ENCODE measurements around the gene APP.
"Not testable (repeated sequence)": the region's sequence is repeated elsewhere in the genome, so short reads cannot be mapped to it uniquely, and the experiment has no call there.

APP gene

DNA sequence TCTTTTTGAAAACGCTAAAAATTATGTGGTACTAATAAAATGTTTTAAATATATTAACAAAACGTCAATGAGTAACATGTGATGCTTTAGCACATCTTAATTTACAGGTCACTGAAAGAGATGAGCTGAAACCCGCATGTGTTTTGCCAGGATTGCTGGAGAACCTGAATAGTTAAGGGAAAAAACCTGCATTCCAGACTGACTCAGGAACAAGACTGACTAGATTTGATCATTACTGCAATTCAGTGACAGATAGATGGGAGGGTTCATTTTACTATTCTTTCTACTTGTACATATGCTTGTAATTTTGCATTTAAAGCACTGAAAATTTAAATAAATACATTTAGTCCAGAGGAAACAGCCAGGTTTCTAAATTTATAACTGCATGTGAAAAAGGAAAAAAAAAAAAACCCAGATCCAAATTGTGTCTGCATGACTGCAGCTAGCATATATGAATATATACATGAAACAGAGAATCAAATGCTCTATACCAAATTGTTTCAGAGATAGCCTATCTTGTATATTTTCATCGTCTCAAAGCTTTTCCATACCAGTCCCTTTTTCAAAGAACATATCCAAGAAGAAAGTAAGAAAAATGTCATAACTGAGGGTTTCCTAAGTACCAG, 71.7 kb downstream of the APP start:
- no peak for DNase-seq (ENCODE audit: low spot score)

DNA sequence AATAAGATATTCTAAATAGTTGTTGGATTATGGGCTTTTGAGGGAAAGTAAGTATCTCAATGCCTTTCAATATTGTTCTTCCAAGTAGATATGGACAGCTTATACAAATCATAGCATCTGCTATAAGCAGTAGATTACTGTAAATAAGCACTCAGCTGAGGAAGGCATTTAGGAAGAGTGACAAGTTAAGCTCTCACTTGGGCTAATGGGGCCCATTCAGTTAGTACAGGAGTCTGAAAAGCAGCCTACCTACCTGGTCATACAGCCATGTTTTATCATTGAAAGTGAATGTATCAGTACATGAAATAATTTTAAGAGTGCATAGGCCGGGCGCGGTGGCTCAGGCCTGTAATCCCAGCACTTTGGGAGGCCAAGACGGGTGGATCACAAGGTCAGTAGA, 73.1 kb downstream of the APP start:
- no peak for DNase-seq (ENCODE audit: low spot score)

DNA sequence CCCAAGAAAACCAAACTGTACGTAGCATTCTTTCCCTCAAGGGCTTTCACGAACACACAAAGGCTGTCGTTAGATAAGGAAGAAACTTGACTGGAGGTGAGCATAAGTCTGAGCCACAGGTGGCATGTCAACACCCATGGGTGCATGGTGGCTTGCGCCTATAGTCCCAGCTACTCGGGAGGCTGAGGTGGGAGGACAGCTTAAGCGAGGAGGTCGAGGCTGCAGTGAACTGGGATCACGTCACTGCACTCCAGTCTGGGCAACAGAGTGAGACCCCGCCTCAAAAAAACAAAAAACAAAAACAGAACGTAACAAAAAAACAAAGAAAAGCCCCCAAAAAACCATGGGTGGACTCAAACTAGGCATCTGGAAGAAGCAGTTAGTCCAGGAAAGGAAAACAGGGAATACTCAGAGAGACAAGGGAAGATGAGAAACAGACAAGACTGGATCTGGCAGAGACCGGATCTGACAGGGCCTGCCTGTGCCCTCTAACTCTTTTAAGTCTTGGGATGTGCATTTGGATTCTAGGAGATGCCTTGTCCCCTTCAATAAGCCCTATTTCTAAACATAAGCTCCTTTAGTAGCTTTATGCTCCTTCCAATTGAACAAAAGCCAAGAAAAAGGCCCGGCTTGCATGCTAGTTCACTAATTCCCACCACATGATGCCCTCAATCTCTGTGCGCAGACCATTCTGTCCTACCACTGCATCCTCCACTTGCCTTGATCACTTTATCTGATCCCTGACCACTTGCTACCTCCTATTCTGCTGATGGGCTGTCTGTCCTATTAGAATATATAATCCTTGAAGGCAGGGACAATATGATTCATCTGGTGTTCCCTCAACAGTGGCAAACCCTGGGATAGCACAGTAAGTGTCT, 73.8 kb downstream of the APP start:
- DNase-seq (ENCODE audit: low spot score): no peak

DNA sequence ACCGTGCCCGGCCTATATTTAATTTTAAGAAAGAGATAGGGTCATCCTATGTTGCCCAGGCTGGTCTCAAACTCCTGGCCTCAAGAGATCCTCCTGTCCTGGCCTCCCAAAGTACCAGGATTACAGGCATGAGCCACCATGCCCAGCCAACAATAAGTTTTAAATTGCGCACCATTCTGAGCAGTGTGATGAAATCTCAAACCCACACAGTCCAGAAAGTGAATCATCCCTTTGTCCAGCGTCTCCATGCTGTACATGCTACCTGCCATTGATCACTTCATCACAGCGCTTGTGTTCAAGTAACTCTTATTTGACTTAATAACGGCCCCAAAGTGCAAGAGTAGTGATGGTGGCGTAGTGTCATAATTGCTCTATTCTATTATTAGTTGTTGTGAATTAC, 75.4 kb downstream of the APP start:
- DNase-seq (ENCODE audit: low spot score): no peak

DNA sequence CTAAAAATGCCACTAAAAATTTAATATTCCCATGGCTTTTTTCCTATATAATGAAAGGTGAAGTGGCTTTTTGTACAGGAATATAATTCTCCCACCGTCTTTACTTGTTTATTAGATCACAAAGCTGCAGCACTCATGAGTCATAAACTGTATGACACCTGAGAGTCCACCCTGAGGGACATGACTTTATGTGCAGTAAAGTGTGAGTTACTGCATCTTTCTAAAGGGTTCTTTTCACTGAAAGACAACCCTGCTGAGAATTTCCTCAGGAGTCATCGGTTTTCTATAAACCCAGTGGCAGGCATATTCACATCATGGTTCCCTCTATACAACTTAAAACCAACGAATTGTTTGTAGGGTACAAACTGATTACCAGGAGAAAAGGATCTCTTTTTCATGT, 77.4 kb downstream of the APP start:
- no peak for DNase-seq (ENCODE audit: low spot score)

- DNase-seq (ENCODE audit: low spot score): no peak
Observed at GRCh38 chr21:26091480-26092018, 79.0 kb downstream of the APP start.

DNA sequence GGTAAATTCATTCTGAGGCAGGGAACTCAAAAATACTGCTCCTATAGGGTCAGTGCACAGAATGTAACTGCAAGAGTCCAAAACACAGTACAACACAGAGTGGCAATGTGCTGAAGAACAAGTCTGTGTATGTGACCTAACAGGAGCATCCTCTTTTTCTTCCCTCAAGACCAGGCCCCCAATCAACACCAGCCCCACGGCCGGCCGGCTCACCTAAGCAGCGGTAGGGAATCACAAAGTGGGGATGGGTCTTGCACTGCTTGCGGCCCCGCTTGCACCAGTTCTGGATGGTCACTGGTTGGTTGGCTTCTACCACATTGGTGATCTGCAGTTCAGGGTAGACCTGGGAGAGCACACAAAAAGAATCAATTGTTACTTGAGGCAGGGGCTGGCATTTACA, 80.8 kb downstream of the APP start:
- DNase-seq (ENCODE audit: low spot score): no peak

DNA sequence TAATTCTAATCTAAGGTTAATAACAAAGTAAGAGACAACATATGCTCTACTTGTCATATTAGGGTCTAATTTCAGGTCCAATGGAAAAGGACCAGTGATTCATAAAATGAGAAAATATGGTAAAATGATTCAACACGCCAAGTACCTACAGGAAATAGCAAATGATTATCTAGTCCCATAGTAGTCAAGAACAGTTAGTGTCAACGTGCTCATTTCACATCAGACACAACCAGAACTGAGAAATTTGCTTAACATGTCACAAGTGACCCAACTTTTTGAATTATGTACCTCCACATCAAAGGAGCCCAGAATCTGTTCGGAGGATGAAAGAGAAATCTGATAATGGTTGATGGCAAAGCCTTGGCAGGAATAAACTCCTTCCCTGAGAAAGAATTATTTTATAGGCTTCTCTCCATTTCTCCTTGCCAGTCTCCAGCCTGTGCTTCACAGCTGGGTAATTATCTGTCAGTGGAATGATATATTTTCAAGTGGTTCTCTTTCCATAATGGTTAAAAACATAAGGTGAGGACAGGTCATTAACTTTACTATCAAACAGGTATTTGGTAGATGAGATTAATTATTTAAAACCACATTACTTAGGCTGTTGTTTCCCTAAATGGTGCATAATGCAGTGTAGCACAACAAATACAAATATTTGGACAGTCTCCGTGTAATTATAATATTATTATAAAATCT, 83.2 kb downstream of the APP start:
- DNase-seq (ENCODE audit: low spot score): no peak

DNA sequence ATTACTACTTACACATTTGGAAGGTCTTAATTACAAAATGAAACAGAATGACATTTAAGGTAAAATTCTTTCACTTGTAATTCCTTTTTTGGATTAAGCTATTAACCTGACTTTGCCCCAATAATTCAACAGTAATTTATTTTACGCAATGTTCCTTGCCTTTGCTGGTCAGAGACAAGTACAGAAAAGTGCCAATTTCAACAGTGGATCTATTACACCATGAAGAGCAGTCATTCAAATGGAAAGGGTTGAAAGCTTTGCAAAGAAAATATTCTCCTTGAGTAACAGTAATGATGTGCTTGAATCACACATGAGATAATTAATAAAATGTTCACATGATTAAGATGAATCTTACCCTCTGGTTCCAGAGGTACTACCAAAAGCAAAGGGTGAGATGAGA, 84.7 kb downstream of the APP start:
- DNase-seq (ENCODE audit: low spot score): no peak

DNA sequence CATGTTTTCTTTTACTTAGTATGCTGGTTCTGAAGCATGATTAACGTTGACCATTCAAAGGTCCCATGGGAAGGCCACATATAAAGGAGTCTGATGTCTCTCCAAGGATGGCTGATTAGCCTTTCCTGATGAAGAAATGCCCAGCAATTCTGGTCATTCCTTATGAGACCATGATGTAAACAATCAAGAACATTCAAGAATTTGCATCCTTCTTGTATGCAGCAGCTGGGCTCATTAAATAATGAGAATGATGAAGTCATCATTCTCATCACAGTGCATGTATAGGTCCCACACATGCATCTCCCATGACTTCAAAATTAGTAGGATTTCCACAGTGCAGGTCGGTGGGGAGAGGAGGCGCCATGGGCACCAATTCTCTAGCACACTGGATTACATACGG, 85.4 kb downstream of the APP start:
- no peak for DNase-seq (ENCODE audit: low spot score)

DNA sequence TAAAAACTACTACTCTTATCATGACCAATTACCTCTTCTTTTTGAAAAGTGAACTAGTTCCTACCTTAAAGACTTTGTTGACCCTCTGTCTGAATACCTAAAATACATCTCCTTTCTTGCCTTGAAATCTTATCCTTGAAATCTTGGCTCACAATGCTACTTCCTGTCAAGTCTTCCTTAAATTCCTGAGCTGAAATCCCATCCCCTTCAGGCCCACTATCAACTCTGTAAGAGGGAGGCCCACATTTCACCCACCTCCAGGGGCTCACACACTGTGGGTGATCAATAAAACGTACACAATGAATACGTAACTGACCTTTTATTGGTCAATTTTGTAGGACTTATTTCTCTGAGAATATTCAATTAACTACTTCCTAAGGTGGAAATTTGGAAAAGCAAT, 88.0 kb downstream of the APP start:
- DNase-seq (ENCODE audit: low spot score): no peak

GRCh38 chr21:26081175-26081760, 89.3 kb downstream of the APP start:
- not testable (repeated sequence) for DNase-seq (ENCODE audit: low spot score)

- DNase-seq (ENCODE audit: low spot score): no peak
Observed at GRCh38 chr21:26080211-26080610, 90.4 kb downstream of the APP start.

DNA sequence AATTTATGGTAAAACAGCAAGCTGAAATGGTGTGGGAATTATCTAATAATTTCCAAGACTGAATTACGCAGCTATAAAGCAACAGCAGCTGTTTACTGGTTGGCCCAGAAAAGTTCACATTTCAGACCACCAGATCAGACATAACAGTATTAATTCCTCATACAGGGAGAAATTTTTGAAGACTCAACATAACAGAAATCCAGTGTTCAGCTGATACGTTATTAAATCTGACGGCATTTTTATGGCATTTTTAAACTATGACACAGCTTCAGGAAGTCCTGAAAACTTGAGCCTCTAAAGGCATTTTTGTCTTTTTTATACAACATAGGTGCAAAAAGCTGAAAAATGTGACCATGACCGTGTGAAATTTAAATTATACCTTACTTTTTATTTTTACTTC, 91.2 kb downstream of the APP start:
- DNase-seq (ENCODE audit: low spot score): no peak

DNA sequence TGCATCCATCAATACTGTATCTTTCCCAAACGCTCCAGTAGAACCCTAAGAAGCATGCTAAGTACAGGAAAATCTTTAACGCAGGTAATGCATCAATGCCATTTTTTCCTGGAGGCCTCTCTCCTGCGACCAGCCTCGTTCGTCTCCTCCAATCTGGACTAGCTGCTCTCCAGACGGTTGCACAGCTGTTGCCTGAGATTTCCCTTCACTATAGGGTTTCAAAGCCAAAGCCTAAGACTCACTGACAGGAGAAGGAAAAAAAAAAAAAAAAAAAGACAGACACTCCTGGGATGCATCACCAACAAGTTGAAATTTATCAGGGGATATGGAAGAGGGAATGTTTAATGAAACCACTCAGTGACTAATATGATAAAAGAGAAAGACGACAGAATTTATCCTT, 93.0 kb downstream of the APP start:
- DNase-seq (ENCODE audit: low spot score): no peak

DNA sequence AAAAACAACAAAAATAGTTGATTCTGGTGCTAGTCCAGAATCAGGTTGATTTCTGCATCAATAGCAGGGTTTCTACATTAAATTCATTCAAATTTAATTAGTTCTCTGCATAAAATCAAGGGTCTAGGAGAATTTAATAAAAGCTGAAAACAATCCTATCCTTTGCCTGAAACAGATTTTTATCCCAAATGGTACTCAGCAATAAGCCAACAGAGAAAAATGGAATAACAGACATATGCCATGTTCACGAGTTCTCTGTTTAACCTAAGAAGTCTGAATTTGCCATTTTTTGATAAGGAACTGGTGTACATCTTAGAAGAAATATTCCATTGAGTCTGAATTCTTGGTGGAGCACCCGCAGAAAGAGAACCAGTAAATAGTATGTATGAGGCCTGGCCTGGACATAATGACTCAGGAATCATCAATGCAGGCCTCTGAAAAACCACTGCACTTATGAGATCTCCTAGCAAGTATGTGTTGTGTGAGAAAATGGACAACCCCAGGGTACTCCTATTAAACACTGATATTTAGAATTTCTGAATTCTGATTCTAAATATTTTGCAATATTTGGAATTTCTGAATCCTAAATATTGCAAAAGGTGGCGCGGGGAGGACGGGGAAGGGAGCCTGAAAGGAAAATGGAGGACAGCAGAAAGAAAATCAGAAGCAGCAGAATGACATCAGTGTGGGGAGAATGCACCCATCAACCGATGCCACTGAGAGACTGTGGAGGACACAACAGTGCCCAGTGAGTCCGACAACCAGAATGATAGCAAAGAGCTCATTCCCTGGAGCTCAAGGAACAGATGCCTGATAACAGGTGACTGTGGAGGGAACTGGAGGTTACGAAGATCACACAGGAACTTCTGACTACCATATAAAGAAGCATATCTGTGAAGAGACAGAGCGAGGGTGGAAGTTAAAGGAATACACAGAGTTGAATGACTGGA, 97.6 kb downstream of the APP start:
- DNase-seq (ENCODE audit: low spot score): no peak

GRCh38 chr21:26070822-26071425, 99.6 kb downstream of the APP start:
- no peak for DNase-seq (ENCODE audit: low spot score)

- no peak for DNase-seq (ENCODE audit: low spot score)
Observed at GRCh38 chr21:26070121-26070520, 100.4 kb downstream of the APP start.

- DNase-seq (ENCODE audit: low spot score): no peak
Observed at GRCh38 chr21:26068776-26069175, 101.8 kb downstream of the APP start.

- DNase-seq (ENCODE audit: low spot score): no peak
Observed at GRCh38 chr21:26067836-26068594, 102.6 kb downstream of the APP start.

Measured in HuH-7.5 (cell line).